K562 (cell line): ENCODE data around the gene FAM83D. TPM values are rescaled to one million over a fixed set of nuclear protein-coding genes. Genes with fewer than 3 reads are reported as not detected.
A peak's percentile ranks its signal among the peaks of the same experiment; 100 is the strongest.

Experiments used
- ATAC-seq: fragments of 200-7000 bp; cut with Tn5 transposase; 3 replicates; pipeline ENCODE4 v1.9.1; 2020; ENCODE audit warnings: moderate library complexity
- BruUV-seq: library from RNA; stranded (reverse); fragments of 400-500 nt; replicated peaks from 2 replicates; lab custom pipeline; 2021; lab: Mats Ljungman, UMichigan
- CTCF ChIA-PET: fragments of 300-600 bp; formaldehyde crosslinking; extraction: SDS; loops from one replicate; lab custom pipeline; 2021; ENCODE audit warnings: low intra/inter-chr PET ratio; lab: Yijun Ruan, JAX
- POLR2A ChIA-PET: fragments of 300-600, 350-650 bp; sonication (Branson Sonifier 250); formaldehyde crosslinking; extraction: SDS; loops from one replicate; lab custom pipeline; 2021; ENCODE audit warnings: antibody characterized with exemption, inconsistent platforms; lab: Yijun Ruan, JAX
- DNase-seq, 4 experiments: peaks; one replicate each; pipeline versions ENCODE4 v3.0.0 to v3.0.0-alpha.2; 2011 to 2018; ENCODE audit warnings: low spot score in 3 of 4, mixed read lengths in 3 of 4; ENCODE audit errors: extremely low read depth in 1 of 4
- FAIRE-seq: peaks from 2 replicates; lab custom pipeline; 2011; peaks lifted over from hg19 to GRCh38; lab: Jason Lieb, UNC
- H2AFZ ChIP-seq: 2 replicates; pipeline ENCODE4 v1.6.0; 2011; ENCODE audit warnings: low read depth, low read length, control low read depth, inconsistent platforms
- H3K27ac ChIP-seq: fragments of 200-600 bp; 3 replicates; pipeline ENCODE4 v1.8.0; 2011; ENCODE audit warnings: low read depth, mild to moderate bottlenecking, control low read depth, inconsistent platforms, low read length, moderate library complexity, mixed read lengths; ENCODE audit errors: extremely low read depth
- H3K27me3 ChIP-seq, 2 experiments: fragments of 300-600 bp in 1 of 2; 2 replicates in 1 of 2; 3 replicates in 1 of 2; pipeline versions ENCODE4 v1.6.0 to v1.8.0; 2011; ENCODE audit warnings: inconsistent platforms in 2 of 2, low read length in 2 of 2, mild to moderate bottlenecking in 1 of 2, mixed read lengths in 1 of 2, moderate library complexity in 1 of 2; ENCODE audit not compliant: control insufficient read depth in 2 of 2, insufficient read depth in 2 of 2
- H3K36me3 ChIP-seq: fragments of 300-600 bp; 3 replicates; pipeline ENCODE4 v1.8.0; 2011; ENCODE audit warnings: mild to moderate bottlenecking, low read length, inconsistent platforms; ENCODE audit not compliant: control insufficient read depth, insufficient read depth
- H3K4me1 ChIP-seq, 2 experiments: fragments of 200-600 bp in 1 of 2; replicated peaks in 1 of 2; 2 replicates in 1 of 2; 3 replicates in 1 of 2; pipeline versions ENCODE4 v1.5.1 to v1.8.0; 2011; ENCODE audit warnings: inconsistent platforms in 2 of 2, low read length in 2 of 2, mild to moderate bottlenecking in 1 of 2, mixed read lengths in 1 of 2, moderate library complexity in 1 of 2; ENCODE audit not compliant: control insufficient read depth in 2 of 2, insufficient read depth in 2 of 2
- H3K4me2 ChIP-seq: 2 replicates; pipeline ENCODE4 v1.6.1; 2011; ENCODE audit warnings: low read length, control low read depth, inconsistent platforms, mixed read lengths; ENCODE audit not compliant: insufficient read depth
- H3K4me3 ChIP-seq: fragments of 200-600 bp; sonication (generic), shearing (Covaris generic); 2 replicates; pipeline ENCODE4 v1.5.1; 2016; ENCODE audit warnings: control low read depth, inconsistent platforms
- H3K79me2 ChIP-seq: fragments of 200-600 bp; 3 replicates; pipeline ENCODE4 v1.8.0; 2011; ENCODE audit warnings: low read length, inconsistent platforms; ENCODE audit not compliant: control insufficient read depth, insufficient read depth
- H3K9ac ChIP-seq, 2 experiments: 2 replicates each; pipeline versions ENCODE4 v1.6.0 to v1.6.1; 2011; ENCODE audit warnings: low read depth in 2 of 2, low read length in 2 of 2, control low read depth in 1 of 2, inconsistent platforms in 1 of 2, mild to moderate bottlenecking in 1 of 2, mixed read lengths in 1 of 2; ENCODE audit not compliant: insufficient read depth in 1 of 2
- H3K9me1 ChIP-seq: one replicate; pipeline ENCODE4 v1.6.0; 2011; ENCODE audit warnings: inconsistent platforms, mild to moderate bottlenecking, low read length, moderate library complexity; ENCODE audit not compliant: control insufficient read depth, insufficient read depth
- H3K9me3 ChIP-seq: replicated peaks from 2 replicates; pipeline ENCODE4 v1.5.1; 2011; ENCODE audit warnings: low read depth, low read length, inconsistent platforms; ENCODE audit not compliant: control insufficient read depth, insufficient read depth
- H4K20me1 ChIP-seq: replicated peaks from 2 replicates; pipeline ENCODE4 v1.6.1; 2011; ENCODE audit warnings: low read length, inconsistent platforms, mixed read lengths; ENCODE audit not compliant: control insufficient read depth, insufficient read depth
- GTF2F1 ChIP-seq: IDR thresholded peaks from 2 replicates; pipeline ENCODE4 v1.6.1; 2011; ENCODE audit warnings: low read depth, low read length, improper control_type of control experiment
- LCOR ChIP-seq: sonication (generic); formaldehyde crosslinking; IDR thresholded peaks from 2 replicates; pipeline ENCODE4 v1.8.0; 2022; ENCODE audit warnings: mild to moderate bottlenecking, missing genetic modification reagents
- WGBS: fragments of 100-300 bp; shearing (Covaris generic); methylation state at CpG from one replicate; pipeline ENCODE4 v1.1.6; 2016; ENCODE audit warnings: low coverage, mixed read lengths; ENCODE audit not compliant: insufficient coverage; ENCODE audit errors: missing lambda C conversion rate; 5-methylcytosine and 5-hydroxymethylcytosine counted together
- in situ Hi-C: fragments of 300-500 bp; cut with MboI; formaldehyde crosslinking; loops from 4 replicates; pipeline ENCODE4 v1.15.0; 2018; ENCODE audit warnings: inconsistent platforms, mixed read lengths
- intact Hi-C: fragments of 100-400 bp; cut with micrococcal nuclease; formaldehyde crosslinking; loops from 2 replicates; pipeline ENCODE4 v1.14.2; 2022
- polyA plus RNA-seq, 8 experiments: library from polyadenylated mRNA; depleted of rRNA in 4 of 8; stranded (reverse) in 5 of 8; unstranded in 3 of 8; fragments of >200 nt; fragmentation: Nextera tagmentation in 2 of 8; fragmentation: Illumina TruSeq in 1 of 8; extraction: Ambion mirVana in 2 of 8; extraction: Trizol in 1 of 8; gene quantifications; 2 replicates each; pipeline versions ENCODE4 v1.2.1 to v1.2.3, GENCODE V29; 2011 to 2014; ENCODE audit warnings: inconsistent platforms in 1 of 8, missing spikeins in 1 of 8
- total RNA-seq, 7 experiments: library from RNA; depleted of rRNA in 6 of 7; stranded (reverse); fragments of >200 nt in 6 of 7; fragmentation: Illumina TruSeq in 2 of 7; extraction: Trizol in 2 of 7; gene quantifications; 2 replicates each; pipeline versions ENCODE4 v1.2.1 to v1.2.3, GENCODE V29; 2011 to 2021; ENCODE audit warnings: low replicate concordance in 1 of 7
- TF ChIP-seq, protein P1 (sequence below): fragments of 200-800 bp; sonication (Bioruptor generic); IDR thresholded peaks from 2 replicates; pipeline ENCODE4 v1.6.1; 2016; ENCODE audit warnings: missing genetic modification characterization, missing compliant biosample characterization

The FAM83D gene
- total and polyA plus RNA-seq, 9 of the 15 experiments (the other 6 are each of a cell fraction or from before 2014, with no cell fraction given): 8.2 to 66.1 (median 43.5) TPM

DNA sequence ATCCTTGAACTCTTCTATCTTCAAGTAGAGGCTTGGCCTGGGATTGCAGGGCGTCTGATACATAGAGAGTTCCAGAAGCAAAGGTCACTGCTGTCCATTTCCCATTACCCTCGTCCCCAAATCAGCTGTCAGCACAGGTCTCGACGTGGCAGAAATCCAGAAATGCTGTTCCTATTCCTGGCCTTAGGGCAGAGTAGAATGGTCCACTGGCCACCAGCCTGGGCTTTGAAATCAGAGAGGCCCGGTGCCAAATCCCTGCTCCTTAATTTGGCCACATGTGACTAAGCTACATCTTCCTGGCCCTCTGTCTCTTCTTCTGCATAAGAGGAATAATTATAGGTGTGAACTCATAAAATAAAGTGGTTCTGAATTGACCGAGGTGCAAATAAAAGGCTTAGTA, 40.9 kb upstream of the FAM83D start:
- WGBS: 17% methylated on average over 6 of the region's 6 CpGs
- no peaks in the 10 kb centered on the region for H3K79me2 ChIP-seq
- H3K9ac ChIP-seq: no peak overlapping the region
- intact Hi-C loops (no loop called here), in situ Hi-C loops (no loop called here)
- no peak overlapping the region for H3K4me2 ChIP-seq
- TF ChIP-seq, protein P1, sequence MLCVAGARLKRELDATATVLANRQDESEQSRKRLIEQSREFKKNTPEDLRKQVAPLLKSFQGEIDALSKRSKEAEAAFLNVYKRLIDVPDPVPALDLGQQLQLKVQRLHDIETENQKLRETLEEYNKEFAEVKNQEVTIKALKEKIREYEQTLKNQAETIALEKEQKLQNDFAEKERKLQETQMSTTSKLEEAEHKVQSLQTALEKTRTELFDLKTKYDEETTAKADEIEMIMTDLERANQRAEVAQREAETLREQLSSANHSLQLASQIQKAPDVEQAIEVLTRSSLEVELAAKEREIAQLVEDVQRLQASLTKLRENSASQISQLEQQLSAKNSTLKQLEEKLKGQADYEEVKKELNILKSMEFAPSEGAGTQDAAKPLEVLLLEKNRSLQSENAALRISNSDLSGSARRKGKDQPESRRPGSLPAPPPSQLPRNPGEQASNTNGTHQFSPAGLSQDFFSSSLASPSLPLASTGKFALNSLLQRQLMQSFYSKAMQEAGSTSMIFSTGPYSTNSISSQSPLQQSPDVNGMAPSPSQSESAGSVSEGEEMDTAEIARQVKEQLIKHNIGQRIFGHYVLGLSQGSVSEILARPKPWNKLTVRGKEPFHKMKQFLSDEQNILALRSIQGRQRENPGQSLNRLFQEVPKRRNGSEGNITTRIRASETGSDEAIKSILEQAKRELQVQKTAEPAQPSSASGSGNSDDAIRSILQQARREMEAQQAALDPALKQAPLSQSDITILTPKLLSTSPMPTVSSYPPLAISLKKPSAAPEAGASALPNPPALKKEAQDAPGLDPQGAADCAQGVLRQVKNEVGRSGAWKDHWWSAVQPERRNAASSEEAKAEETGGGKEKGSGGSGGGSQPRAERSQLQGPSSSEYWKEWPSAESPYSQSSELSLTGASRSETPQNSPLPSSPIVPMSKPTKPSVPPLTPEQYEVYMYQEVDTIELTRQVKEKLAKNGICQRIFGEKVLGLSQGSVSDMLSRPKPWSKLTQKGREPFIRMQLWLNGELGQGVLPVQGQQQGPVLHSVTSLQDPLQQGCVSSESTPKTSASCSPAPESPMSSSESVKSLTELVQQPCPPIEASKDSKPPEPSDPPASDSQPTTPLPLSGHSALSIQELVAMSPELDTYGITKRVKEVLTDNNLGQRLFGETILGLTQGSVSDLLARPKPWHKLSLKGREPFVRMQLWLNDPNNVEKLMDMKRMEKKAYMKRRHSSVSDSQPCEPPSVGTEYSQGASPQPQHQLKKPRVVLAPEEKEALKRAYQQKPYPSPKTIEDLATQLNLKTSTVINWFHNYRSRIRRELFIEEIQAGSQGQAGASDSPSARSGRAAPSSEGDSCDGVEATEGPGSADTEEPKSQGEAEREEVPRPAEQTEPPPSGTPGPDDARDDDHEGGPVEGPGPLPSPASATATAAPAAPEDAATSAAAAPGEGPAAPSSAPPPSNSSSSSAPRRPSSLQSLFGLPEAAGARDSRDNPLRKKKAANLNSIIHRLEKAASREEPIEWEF (CRISPR knock-in tag): no peak
- TF ChIP-seq GTF2F1: no peak
- TF ChIP-seq LCOR: no peak
- peaks cover 9% of the 10 kb centered on the region for H3K9me1 ChIP-seq
- BruUV-seq: no TSS peak
- peaks cover 13% of the 10 kb centered on the region for H4K20me1 ChIP-seq
- DNase-seq (no peak), ATAC-seq (no peak), FAIRE-seq (peak; percentile 29)
- no peak overlapping the region for H3K27ac ChIP-seq
- peaks cover 0 to 16% of the 10 kb centered on the region in 2 experiments; a peak in 1 of 5 replicates for H3K27me3 ChIP-seq
- CTCF ChIA-PET: no interaction called here
- peaks cover 11 to 16% of the 10 kb centered on the region in 2 experiments for H3K4me1 ChIP-seq
- no peaks in the 10 kb centered on the region for H3K36me3 ChIP-seq
- H3K4me3 ChIP-seq: no peak overlapping the region
- no peak overlapping the region for H2AFZ ChIP-seq
- POLR2A ChIA-PET: no interaction called here
- no peaks in the 10 kb centered on the region for H3K9me3 ChIP-seq
